ENCODE results near the gene DROSHA.

Gene DROSHA

DNA sequence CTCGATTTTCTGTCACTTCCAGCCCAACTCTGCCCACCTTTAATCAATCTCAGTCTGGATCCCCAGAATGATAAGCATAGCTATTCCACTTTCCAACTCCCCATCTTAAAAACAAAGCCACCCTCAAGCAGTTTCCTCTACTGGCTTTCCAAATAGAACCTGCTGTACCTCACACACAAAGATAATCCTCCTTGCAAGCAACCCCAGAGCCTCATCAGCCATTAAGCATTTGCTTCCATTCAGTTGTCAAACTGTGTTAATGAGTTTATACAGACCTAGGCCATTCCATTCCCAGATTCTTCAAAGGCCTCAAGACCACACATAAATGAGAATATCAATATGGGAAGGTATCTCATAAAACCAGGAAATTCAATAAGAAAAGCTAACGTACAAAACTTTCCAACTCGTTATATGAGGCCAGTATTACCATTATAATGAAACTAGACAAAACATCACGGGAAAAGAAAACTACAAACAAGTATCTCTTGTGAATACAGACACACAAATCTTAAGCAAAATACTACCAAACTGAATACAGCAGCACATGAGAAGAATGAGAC lies 86.8 kb downstream of the DROSHA start:
- H3K4me2 ChIP-seq (ENCODE audit: low read length), result no peak overlapping the region
- H3K4me1 ChIP-seq (ENCODE audit: control insufficient read depth, low read length), result peaks cover 4% of the 10 kb centered on the region
- no peaks in the 10 kb centered on the region for H3K9me3 ChIP-seq (ENCODE audit: control insufficient read depth, insufficient read depth, low read length)
- H3K4me3 ChIP-seq (ENCODE audit: low read length), result no peak overlapping the region
- H3K79me2 ChIP-seq (ENCODE audit: control insufficient read depth, low read length), result no peaks in the 10 kb centered on the region
- H3K9me2 ChIP-seq (replicated peaks; ENCODE audit: control insufficient read depth, low read length), result no peaks in the 10 kb centered on the region
- TF ChIP-seq, protein P1, sequence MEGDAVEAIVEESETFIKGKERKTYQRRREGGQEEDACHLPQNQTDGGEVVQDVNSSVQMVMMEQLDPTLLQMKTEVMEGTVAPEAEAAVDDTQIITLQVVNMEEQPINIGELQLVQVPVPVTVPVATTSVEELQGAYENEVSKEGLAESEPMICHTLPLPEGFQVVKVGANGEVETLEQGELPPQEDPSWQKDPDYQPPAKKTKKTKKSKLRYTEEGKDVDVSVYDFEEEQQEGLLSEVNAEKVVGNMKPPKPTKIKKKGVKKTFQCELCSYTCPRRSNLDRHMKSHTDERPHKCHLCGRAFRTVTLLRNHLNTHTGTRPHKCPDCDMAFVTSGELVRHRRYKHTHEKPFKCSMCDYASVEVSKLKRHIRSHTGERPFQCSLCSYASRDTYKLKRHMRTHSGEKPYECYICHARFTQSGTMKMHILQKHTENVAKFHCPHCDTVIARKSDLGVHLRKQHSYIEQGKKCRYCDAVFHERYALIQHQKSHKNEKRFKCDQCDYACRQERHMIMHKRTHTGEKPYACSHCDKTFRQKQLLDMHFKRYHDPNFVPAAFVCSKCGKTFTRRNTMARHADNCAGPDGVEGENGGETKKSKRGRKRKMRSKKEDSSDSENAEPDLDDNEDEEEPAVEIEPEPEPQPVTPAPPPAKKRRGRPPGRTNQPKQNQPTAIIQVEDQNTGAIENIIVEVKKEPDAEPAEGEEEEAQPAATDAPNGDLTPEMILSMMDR (IDR thresholded peaks at IDR 0.05; ENCODE audit: low read depth, low read length, poor library complexity, severe bottlenecking), result no peak
- TF ChIP-seq EZH2phosphoT487 (IDR thresholded peaks at IDR 0.05; ENCODE audit: borderline replicate concordance, low read length), result no peak
- no peak overlapping the region for H3K27ac ChIP-seq (ENCODE audit: low read depth, low read length)
- no peaks in the 10 kb centered on the region for H3K27me3 ChIP-seq (ENCODE audit: control insufficient read depth, low read length)
- no peaks in the 10 kb centered on the region for H3F3A ChIP-seq (ENCODE audit: control insufficient read depth, insufficient read depth)
- no peaks in the 10 kb centered on the region for H4K20me1 ChIP-seq (ENCODE audit: control insufficient read depth, insufficient read depth, low read depth, low read length)
- H3K36me3 ChIP-seq (ENCODE audit: control insufficient read depth, low read length), result peaks cover 60% of the 10 kb centered on the region

DNA sequence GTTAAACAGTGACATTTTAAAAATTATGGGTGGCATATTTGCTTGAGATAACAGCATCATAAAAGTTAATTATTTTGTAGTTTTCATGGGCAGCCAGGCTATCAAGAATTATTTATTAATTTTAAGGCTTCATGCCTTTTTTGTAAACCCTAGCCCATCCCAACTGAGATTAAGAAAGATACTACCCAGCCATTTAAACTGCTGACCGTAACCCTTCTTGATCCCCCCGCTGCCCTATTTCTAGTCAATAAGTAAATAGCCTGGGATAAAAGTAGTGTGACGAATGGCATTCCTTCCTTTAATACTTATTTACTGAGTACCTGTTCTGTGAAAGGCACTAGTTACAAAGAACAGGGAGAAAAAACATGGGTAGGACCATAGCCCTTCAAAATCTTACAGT lies 88.3 kb downstream of the DROSHA start:
- Histone ChIP-seq H3K27me3 (ENCODE audit: control insufficient read depth, low read length) (no peaks in the 10 kb centered on the region), H3K4me2 (ENCODE audit: low read length) (no peak overlapping the region), H3K4me1 (ENCODE audit: control insufficient read depth, low read length) (no peaks in the 10 kb centered on the region), H3F3A (ENCODE audit: control insufficient read depth, insufficient read depth) (no peaks in the 10 kb centered on the region), H3K36me3 (ENCODE audit: control insufficient read depth, low read length) (peaks cover 51% of the 10 kb centered on the region), H3K79me2 (ENCODE audit: control insufficient read depth, low read length) (no peaks in the 10 kb centered on the region), H3K4me3 (ENCODE audit: low read length) (no peak overlapping the region), H3K9me2 (replicated peaks; ENCODE audit: control insufficient read depth, low read length) (no peaks in the 10 kb centered on the region), H4K20me1 (ENCODE audit: control insufficient read depth, insufficient read depth, low read depth, low read length) (no peaks in the 10 kb centered on the region), H3K27ac (ENCODE audit: low read depth, low read length) (no peak overlapping the region), H3K9me3 (ENCODE audit: control insufficient read depth, insufficient read depth, low read length) (no peaks in the 10 kb centered on the region)
- TF ChIP-seq, protein P1 (IDR thresholded peaks at IDR 0.05; ENCODE audit: low read depth, low read length, poor library complexity, severe bottlenecking), result no peak
- no peak for TF ChIP-seq EZH2phosphoT487 (IDR thresholded peaks at IDR 0.05; ENCODE audit: borderline replicate concordance, low read length)

DNA sequence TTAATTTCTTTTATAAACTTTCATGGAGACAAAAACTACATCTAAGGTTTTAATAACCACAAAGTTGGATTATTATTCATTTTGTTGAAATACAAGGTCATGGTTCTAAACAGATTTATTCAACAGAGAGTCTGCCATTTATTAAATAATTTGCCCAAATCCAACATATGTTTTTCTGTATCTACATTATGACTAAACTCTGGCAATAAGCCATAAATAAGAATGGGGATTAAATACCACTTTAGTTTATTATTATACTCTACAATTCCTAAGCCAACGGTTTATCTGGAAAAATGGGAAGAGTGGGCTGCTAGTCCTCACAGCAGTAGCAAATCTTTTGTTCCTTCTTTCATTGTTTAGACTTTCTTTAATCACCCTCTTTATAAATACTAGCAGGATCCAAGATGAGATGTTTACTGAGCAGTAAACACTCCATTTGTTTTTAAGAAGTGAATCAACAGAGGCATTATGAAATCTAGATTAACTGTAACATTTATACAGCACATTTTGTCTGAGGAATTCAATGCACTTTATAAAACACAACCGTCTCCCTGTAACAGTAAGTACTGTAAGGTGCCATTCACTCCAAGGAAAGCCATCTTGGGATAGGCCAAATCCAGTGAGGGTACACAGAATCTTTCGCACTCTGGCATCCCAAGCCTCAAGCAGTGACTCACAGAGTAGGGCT lies 89.7 kb downstream of the DROSHA start:
- H3K4me3 ChIP-seq (ENCODE audit: low read length), result no peak overlapping the region
- H3K79me2 ChIP-seq (ENCODE audit: control insufficient read depth, low read length), result no peaks in the 10 kb centered on the region
- no peaks in the 10 kb centered on the region for H3K27me3 ChIP-seq (ENCODE audit: control insufficient read depth, low read length)
- H3K9me2 ChIP-seq (replicated peaks; ENCODE audit: control insufficient read depth, low read length), result no peaks in the 10 kb centered on the region
- no peak overlapping the region for H3K27ac ChIP-seq (ENCODE audit: low read depth, low read length)
- no peaks in the 10 kb centered on the region for H3K4me1 ChIP-seq (ENCODE audit: control insufficient read depth, low read length)
- H4K20me1 ChIP-seq (ENCODE audit: control insufficient read depth, insufficient read depth, low read depth, low read length), result no peaks in the 10 kb centered on the region
- H3K36me3 ChIP-seq (ENCODE audit: control insufficient read depth, low read length), result peaks cover 47% of the 10 kb centered on the region
- TF ChIP-seq, protein P1 (IDR thresholded peaks at IDR 0.05; ENCODE audit: low read depth, low read length, poor library complexity, severe bottlenecking), result no peak
- H3F3A ChIP-seq (ENCODE audit: control insufficient read depth, insufficient read depth), result no peaks in the 10 kb centered on the region
- H3K4me2 ChIP-seq (ENCODE audit: low read length), result no peak overlapping the region
- H3K9me3 ChIP-seq (ENCODE audit: control insufficient read depth, insufficient read depth, low read length), result no peaks in the 10 kb centered on the region
